Measurements from ENCODE around the gene CRTC1. TPM values are rescaled to one million over a fixed set of nuclear protein-coding genes. Genes with fewer than 3 reads are reported as not detected.

The CRTC1 gene
- total RNA-seq, 4 donors from 2014 or later = 2.8 to 6.5 (median 5.6) TPM

DNA sequence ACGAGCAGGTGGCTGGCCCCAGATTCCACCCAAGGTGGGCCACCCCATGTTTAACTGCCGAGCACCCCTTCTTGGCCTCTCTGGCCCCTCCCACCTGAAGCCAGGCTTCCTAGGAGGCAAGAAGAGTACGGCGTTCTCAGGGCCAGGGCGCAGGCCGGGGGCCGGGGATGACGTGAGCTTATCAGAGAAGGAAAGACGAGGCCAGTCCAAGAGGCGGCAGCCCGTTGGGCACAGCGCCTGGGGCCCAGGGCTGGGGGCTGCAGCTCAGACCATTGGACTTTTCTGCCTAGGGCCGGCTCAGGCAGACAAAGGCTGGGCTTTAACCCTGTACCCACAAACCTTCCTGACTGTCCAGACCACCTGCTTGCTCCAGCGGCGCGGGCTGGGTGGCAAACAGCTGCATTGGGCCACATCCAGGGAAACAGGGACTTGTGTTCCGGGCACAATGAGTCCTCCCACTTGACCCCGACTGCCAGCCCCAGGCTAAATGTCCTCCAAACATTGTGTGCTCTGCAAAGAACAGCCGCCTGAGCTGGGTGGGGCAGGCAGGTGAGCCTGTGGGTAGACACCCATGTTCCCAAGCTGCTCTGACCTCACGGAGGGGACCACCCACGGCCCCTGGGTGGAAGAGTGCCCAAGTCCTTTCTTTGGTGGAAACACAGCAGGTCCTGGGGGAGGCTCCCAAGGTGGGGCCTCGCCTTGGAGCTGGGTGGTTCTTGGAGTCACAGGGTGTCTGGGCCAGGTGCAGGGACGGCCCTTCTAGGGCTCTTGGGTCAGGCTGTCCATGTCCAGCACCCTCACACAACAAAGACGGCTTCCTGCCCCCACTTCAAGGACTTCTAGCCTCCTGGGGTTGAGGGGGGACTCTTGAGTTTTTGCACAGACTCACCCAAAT is 85.8 kb downstream of the CRTC1 start:
- TF ChIP-seq, protein P1, sequence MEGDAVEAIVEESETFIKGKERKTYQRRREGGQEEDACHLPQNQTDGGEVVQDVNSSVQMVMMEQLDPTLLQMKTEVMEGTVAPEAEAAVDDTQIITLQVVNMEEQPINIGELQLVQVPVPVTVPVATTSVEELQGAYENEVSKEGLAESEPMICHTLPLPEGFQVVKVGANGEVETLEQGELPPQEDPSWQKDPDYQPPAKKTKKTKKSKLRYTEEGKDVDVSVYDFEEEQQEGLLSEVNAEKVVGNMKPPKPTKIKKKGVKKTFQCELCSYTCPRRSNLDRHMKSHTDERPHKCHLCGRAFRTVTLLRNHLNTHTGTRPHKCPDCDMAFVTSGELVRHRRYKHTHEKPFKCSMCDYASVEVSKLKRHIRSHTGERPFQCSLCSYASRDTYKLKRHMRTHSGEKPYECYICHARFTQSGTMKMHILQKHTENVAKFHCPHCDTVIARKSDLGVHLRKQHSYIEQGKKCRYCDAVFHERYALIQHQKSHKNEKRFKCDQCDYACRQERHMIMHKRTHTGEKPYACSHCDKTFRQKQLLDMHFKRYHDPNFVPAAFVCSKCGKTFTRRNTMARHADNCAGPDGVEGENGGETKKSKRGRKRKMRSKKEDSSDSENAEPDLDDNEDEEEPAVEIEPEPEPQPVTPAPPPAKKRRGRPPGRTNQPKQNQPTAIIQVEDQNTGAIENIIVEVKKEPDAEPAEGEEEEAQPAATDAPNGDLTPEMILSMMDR (IDR thresholded peaks at IDR 0.05) = no peak
- ATAC-seq (ENCODE audit: low FRiP score) (no peak), DNase-seq (ENCODE audit: low spot score) (no peak)

DNA sequence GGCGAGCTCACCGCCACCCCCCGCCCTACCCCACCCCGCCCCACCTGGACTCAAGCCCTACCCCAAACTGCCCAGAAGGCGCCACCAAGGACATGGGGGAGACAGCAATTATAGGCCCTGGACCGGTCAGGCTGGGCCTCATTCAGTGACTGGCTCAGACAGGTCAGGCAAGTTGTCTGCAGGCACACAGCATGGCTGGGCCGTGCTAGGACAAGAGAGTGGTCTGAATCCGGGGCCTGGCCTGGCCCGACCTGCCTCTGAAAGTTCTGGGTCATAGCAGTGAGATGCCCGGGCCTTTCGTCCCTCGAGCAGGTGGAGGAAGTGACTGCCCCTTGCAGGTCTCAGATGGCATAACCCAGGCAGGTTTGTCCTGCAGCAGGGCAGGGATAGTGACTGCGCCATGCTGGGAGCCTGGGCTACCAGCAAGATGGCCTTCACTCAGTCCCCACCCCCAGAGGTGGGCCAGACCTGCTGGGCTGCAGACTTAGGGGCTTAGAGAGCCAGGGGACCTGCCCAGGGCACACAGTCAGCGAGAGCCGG is 86.6 kb downstream of the CRTC1 start:
- TF ChIP-seq, protein P1 (IDR thresholded peaks at IDR 0.05) = no peak
- ATAC-seq (ENCODE audit: low FRiP score) = no peak
- no peak for DNase-seq (ENCODE audit: low spot score)

DNA sequence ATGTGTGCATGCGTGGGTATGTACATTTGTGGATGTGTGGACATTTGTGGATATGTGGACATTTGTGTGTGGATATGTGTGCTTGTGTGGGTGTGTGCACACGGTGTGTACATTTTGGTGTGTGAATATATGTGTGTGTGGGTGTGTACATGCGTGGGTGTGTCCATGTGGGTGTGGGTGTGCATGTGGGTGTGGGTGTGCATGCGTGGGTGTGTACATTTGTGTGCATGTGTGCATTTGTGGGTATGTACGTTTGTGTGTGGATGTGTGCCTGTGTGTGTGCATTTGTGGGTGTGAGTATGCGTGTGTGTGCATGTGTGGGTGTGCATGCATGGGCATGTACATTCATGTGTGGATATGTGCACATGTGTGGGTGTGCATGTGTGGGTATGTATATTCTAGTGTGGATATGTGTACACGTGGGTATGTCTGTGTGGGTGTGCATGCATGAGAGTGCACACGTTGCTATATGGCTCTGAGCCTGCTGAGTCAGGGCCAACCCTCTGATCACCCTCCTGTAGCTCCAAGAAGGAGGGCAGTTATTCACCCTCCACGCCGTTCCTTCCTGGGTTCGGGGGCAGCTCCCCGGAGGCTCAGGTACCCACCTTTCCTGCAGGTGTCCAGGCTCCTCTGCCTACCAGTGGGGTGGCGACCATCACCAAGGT is 87.3 kb downstream of the CRTC1 start:
- TF ChIP-seq, protein P1 (IDR thresholded peaks at IDR 0.05) = no peak
- ATAC-seq (ENCODE audit: low FRiP score) (no peak), DNase-seq (ENCODE audit: low spot score) (no peak)

DNA sequence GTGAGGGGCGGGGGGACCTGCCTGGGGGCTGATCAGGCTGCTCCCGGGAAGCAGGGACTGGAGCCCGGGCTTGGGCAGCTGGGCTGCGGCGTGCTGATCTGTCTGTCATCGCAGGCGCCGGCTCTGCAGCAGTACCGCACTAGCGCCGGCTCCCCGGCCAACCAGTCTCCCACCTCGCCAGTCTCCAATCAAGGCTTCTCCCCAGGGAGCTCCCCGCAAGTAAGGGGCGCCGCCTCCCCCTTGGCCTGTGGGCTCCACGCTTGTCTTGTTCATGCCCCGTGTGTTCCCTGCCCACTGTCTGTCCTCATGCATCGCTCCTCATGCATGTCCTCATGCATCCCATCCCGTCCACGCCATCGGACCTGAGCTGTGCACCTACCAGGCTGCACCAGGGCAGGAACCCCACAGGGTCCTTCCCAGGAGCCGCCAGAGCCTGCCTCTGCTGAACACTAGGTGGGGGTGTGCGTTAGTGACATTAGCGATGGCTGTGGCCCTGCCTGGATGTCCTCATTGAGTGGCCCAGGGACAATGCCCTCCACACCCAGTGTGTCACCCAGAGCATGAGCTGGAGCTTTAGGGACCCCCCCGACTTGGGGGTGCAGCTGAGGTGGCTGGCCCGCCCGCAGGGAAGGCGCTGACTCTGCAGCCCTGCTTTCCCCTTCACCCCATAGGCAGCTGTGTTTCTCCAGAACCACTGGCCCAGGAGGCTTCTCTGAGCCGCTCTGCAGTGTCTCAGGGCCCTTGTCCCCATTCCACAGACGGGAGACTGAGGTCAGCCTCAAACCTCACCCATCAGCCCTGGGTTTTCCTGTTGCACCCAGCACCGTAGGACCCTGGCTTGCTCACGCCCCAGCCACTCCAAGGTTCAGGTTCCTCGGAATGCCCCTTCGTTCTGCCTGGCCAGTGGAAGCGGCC is 88.1 kb downstream of the CRTC1 start:
- ATAC-seq (ENCODE audit: low FRiP score) (no peak), DNase-seq (ENCODE audit: low spot score) (no peak)

DNA sequence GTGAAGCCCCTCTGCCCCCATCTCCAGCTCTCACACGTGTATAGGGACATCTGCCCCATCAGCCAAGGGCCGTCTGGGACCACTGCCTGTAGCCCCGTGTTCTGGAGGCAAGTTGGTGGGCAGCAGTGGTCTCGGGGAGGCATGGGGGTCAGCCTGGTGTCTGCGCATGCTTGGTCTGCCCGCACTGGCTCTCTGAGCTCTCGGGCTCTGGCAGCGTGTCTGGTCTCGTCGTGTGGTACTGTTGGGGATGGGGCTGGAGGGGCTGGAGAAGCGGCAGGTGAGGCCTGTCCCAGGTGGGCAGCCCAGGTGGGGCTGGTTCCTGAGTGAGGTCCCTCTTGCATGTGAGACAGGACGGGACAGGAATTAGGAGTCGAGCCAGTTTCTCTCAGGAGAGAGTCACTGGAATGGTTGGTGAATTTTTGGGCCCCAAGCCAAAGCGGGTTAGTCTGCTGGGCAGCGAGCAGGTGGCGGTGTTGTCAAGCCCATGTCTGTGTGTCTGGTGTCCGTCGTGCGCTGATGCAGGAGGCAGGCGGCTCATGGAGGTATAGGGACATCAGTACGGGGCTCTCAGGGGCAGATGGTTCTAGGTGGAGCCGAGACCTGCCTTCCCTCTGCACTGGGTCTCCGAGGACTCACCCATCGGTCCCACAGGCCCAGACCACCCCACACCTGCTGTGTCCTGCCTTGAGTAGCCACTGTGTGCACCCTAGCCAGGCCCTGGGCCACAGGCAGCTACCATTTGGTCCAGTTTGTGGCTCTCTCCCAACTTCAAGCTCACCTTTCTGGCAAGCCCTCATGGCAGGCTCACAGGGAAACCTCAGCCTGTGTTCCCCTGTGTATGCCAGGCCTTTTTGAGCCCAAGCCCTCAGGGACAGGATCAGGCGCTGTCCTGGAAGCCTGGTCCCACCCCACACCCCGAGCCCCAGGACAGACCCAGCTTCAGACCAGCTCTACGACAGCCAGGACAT is 89.4 kb downstream of the CRTC1 start:
- TF ChIP-seq, protein P1 (IDR thresholded peaks at IDR 0.05) = no peak
- DNase-seq (ENCODE audit: low spot score) (no peak), ATAC-seq (ENCODE audit: low FRiP score) (no peak)

More for the DNA sequence above, 88.1 kb downstream of the CRTC1 start:
- TF ChIP-seq, protein P1 (IDR thresholded peaks at IDR 0.05) = no peak

Measured in omental fat pad (tissue), 4 donors.